ENCODE data around the gene DUOX2.
"Not testable (repeated sequence)": the region's sequence is repeated elsewhere in the genome, so short reads cannot be mapped to it uniquely, and the experiment has no call there.

DNA sequence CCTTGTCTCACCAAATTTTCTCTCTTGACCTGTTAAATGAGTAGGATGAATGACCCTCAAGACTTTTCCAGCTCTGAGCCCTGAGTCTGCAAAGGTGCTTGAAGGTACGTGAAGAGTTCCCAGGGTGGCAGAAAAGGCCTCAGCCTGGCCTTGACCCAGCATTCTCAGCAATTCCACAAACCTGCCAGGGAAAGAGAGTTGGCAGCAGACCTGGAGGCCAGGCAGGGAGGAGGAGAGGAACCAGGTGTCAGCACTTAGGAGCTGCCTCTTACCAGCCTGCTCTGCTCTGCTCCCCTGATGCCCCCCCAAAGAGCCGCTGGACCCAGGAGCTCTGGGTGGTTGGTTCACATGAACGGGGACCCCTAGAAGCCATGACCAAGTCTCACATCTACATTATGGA lies 33.4 kb downstream of the DUOX2 start:
- TF ChIP-seq, protein P1, sequence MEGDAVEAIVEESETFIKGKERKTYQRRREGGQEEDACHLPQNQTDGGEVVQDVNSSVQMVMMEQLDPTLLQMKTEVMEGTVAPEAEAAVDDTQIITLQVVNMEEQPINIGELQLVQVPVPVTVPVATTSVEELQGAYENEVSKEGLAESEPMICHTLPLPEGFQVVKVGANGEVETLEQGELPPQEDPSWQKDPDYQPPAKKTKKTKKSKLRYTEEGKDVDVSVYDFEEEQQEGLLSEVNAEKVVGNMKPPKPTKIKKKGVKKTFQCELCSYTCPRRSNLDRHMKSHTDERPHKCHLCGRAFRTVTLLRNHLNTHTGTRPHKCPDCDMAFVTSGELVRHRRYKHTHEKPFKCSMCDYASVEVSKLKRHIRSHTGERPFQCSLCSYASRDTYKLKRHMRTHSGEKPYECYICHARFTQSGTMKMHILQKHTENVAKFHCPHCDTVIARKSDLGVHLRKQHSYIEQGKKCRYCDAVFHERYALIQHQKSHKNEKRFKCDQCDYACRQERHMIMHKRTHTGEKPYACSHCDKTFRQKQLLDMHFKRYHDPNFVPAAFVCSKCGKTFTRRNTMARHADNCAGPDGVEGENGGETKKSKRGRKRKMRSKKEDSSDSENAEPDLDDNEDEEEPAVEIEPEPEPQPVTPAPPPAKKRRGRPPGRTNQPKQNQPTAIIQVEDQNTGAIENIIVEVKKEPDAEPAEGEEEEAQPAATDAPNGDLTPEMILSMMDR (IDR thresholded peaks at IDR 0.05) = not testable (repeated sequence)
- not testable (repeated sequence) for TF ChIP-seq POLR2A (IDR thresholded peaks at IDR 0.05)

Data from esophagus squamous epithelium (tissue), 4 donors.